GF-D8 (cell line): ENCODE results near the gene DRP2.
"Not testable (repeated sequence)": the region's sequence is repeated elsewhere in the genome, so short reads cannot be mapped to it uniquely, and the experiment has no call there.

ENCODE experiments used
- DNase-seq: peaks from one replicate; lab custom pipeline; 2025; lab: John Stamatoyannopoulos, UW

Gene DRP2, protein sequence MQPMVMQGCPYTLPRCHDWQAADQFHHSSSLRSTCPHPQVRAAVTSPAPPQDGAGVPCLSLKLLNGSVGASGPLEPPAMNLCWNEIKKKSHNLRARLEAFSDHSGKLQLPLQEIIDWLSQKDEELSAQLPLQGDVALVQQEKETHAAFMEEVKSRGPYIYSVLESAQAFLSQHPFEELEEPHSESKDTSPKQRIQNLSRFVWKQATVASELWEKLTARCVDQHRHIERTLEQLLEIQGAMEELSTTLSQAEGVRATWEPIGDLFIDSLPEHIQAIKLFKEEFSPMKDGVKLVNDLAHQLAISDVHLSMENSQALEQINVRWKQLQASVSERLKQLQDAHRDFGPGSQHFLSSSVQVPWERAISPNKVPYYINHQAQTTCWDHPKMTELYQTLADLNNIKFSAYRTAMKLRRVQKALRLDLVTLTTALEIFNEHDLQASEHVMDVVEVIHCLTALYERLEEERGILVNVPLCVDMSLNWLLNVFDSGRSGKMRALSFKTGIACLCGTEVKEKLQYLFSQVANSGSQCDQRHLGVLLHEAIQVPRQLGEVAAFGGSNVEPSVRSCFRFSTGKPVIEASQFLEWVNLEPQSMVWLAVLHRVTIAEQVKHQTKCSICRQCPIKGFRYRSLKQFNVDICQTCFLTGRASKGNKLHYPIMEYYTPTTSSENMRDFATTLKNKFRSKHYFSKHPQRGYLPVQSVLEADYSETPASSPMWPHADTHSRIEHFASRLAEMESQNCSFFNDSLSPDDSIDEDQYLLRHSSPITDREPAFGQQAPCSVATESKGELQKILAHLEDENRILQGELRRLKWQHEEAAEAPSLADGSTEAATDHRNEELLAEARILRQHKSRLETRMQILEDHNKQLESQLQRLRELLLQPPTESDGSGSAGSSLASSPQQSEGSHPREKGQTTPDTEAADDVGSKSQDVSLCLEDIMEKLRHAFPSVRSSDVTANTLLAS

DNA sequence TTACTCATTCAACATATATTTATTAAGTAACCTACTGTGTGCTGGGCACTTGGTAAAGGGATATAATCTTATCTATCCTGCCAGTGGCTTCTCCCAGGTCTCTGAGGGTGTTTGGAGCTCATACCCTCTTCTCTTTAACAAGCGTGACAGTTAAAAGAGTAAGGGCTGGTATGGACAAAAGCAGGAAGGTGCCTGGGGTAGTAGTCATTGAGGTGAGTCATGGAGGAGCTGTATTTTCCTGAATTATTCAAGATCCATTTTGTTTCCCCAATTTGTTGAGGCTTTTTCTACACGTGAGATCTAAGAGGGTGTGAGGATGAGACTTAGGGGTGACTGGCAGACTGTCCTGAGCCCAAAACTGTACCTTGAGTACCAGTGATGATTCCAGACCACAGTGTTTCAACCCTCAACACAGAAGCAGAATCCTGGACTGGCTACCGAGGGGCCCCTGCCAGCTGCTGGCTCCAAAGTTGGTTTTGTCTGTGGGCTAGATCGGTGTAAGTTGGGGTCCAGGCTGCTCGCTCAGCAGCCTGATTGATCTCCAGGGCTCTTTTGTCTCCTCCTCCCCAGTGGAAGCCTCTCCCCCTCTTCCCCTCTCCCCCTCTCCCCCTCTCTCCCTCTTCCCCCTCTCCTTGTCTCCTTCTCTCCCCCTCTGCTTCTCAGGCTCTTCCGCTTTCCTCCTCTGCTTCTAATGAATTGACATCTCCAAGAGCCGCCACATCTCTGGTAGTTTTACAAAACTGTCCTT is at the start of gene DRP2:
DRP2 (plus strand) TSS at position 671 of the 748 bp plus-strand sequence. CDS start 11,862 bp downstream, outside the sequence.
- no peak for DNase-seq

DNA sequence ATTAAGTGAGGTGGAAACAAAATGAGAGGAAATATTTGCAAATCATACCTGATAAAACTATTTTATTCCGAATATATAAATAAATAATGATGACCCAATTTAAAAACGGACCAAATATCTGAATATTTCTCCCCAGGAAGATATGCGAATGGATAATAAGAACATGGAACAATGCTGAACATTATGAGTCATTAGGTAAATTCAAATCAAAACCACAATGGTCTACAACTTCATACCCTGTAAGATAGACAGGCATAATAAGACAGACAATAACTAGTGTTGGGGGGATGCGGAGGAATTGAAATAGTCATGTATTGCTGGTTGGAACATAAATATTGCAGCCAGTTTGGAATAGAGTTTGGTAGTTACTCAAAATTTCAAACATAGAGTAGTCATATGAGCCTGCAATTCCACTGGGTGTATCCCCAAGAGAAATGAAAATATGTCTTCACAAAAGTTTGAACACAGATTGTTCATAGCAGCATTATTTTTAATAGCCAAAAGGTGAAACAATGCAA is 47.6 kb upstream of the DRP2 start:
- no peak for DNase-seq

DNA sequence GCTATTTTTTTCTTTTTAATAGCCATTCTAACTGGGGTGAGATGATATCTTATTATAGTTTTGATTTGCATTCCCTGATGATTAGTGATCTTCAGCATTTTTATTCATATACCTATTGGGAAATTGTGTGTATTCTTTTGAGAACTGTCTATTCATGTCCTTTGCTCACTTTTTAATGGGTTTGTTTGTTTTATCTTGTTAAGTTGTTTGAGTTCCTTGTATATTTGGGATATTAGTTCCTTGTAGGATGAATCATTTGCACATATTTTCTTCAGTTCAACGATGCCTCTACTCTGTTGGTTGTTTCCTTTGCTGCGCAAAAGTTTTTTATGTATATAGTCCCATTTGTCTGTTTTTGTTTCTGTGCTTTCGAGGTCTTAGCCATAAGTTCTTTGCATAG is 43.1 kb upstream of the DRP2 start:
- DNase-seq, result no peak

DNA sequence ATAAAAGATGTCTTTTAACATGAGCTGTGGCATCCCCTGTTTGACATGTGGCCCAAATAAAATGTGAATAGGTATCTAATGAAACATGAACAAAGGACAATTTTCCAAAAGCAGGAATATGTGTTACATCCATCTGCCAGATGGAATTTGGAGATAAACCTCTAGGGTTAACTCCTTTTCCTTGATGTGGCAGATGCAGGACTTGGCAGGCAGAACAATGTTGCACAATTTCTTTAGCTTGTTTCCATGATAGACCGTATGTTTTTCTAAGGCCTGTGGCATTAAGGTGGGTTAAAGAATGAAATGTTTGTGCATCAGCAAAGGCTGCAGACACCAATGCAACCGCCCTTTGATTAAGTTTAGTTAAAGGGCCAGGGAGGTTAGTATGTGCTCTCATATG is 34.7 kb upstream of the DRP2 start:
- DNase-seq, result not testable (repeated sequence)

DNA sequence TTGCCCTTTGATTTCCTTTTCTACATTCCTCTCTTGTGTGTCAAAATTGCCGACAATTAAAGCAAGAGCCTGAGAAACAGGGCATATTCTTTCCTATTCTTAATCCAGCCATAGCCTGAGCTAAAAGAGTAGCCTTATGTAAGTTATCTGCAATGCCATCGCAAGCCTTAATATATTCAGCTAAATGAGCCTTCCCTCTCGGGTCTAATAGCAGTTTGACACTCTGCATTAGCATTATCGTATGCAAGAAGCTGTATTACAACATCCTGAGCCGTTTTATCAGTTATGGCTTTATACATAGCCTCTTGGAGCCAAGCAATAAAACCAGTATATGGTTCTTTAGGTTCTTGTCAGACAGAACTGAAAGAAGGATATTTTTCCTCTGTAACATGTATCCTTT is 31.6 kb upstream of the DRP2 start:
- not testable (repeated sequence) for DNase-seq

DNA sequence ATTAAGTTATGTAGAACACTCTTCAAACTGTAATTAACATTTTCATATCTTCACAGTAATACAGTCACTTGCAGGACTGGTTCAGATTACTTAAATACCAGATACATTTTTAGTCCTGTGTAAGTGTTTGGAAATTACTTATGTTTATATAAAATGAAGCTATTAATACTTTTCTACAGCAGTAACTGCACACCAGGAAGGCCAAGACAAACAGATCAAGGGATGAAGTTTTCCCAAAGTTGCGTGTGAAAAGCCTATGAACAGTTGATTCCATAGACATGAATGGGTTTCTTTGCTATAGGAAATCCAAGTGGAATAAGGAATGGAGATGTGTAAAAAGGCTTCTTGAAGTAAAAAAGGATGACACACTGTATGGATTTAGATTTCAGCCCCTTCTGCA is 28.9 kb upstream of the DRP2 start:
- DNase-seq, result no peak

DNA sequence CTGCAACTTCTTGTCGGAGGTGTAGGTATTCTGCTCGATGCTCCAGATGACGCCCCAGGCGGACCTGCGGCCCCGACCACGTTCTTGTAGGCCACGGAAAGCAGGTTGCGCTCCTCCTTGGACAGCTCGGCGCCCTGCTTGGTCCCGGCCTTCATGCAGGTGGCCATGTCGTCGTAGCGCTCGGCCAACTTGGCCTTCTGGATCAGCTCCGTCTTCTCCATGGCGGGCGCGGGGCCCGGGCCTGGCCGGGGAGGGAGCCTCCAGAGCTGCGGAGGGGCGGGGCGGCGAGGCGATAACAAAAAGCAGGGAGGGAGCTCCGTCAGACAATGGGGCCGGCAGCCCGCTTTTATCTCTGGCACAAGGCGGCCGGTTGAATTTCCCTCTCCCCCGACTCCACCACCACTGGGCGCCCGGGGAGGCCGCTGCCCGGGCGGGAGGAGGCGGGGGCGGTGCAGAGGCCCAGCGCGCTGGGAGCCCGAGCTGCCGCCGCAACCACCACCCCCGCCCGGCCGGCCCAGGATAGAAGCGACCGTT is 28.3 kb upstream of the DRP2 start:
- no peak for DNase-seq

DNA sequence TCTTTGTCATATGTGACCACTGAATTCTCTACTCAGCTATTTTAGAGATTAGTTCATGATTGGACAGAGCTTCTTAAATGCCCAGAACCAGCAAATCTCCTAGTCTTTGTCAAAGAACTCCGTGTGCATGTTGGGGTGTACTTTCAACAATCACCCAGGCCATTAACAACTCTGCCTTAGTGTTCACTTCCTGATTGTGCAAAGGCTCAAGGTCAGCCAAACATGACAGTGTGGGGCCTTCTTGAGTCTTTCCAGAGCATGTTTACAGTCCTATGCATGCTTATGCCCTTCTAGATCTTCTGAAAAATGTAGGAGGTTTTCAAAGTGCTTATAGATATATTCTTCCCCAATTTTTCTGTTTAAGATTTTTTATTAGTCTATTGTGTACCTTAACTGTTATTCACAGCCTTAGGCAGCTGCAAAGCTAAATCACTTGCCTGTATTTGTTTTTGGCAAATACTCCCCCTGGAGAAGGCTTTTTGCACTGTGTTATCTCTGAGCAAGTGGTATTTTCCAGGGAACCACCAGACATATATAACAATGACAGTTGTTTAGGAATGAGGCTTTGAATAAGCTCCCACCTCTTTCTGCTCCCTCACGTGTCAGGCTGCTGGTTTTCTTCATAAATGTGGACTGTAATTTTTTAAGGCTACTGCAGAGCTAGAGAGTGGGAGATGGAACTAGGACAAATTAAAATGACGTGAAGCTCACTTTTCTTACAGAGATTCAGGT is 24.0 kb upstream of the DRP2 start:
- no peak for DNase-seq

DNA sequence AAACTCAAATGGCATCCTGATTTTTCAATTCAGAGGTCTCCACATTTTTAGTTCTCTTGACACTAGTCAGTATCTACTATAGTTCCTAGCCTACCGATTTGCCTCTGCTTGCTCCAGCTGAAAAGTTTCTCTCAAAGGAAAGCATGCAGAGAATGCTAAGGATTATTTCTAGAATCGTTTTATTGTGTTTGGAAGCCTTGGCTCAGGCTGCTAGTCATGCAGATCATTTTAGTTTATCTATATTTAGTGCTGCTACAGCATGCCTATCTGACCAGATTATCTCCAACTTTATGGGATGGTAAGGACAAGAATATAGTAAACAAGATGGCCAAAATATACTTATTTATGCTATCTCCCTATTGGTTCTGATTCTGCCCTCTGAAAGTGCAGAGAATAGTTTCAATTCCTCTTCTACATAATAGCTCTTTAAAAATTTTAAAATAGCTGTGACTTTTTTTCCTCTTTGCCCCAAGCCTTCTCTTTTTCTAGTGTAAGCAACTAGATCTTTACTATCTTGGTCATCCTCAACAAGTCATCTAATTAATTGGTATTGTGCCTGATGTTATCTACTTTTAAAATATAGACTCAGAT is 15.7 kb upstream of the DRP2 start:
- no peak for DNase-seq

DNA sequence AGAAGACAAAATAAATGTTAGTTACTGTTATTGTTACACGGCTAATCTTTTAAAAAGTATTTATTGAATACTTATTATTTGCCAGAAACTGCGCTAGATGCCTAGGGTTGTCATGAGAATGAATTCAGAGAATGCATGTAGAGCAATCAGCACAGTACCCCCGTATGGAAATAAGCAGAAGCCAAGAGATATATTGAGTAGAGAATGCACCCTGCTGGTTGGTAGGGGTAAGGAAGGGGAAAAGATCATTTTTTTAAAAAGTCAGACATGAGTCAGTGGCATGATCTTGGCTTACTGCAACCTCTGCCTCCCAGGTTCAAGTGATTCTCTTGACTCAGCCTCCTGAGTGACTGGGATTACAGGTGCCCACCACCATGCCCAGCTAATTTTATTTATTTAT is 13.1 kb upstream of the DRP2 start:
- DNase-seq, result no peak

DNA sequence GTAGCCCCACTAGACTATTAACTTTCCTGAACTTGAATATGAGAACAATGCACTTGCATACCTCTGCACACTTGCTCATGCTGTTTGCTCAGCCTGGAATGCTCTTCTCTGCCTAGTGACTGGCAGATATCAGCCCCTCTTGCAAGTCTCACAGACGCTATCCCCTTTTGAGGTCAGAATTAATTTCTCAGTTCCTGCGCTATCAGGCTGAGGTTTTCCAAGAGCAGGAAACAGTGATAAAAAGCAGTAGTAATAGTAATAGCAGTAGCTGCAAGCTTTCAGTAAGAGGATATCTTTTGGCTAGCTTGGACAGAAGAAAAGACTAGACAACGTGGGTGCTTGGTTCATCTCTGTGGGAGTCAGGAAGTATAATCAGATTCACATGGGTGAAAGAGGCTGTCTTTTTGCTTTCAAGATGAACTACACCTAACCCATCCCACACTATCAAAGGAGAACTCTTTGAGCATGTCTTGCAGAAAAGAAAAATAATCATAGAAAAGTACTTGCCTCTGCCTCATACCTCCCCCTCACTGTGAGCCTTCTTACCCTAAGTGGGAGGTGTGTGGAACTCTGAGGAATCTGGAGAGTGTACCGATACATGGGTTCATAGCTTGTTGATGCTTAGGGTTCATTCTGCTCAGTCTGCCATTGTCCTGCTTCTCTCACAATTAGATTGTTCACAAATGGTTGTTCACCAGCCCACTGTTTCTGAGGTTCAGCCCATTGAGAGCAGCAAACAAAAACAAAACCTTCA is 11.3 kb upstream of the DRP2 start:
- no peak for DNase-seq

DNA sequence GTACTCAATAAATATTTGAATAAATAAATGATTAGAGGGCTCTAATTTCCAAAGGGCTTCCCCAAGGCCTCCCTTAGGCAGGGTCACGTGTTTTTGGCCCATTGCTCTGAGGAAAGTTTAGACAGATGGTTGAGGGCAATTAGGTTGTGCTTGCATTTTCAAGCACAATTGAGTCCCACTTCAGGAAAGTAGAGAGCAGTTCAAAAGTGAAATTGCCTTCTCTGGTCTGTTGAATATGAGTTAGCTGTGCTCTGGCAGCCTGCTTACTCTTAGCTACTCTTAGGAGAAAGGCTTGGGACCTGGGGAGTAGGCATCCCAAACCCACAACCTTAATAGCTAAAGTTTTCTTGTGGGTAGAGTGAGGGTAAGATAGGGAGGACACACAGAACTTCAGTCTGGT is 9.0 kb upstream of the DRP2 start:
- DNase-seq, result no peak

DNA sequence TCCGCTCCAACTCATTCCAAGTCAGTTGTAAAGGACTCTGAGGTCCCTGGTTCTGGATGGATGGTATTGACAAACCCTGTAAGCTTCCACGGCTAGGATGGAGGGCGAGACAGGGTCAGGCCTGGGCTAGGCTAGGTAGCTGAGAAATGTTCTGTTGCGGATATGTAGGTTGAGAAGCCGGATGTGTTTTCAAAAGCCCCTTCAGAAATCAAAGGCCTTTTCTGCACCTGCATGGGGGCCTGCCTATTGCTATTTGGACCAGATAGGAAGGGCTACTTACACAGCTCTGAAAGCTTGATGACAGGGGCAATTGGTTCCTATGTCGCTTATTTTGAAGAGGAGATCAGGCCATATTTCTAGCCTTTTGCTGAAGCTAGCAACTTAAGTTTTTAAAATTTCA is 1.9 kb upstream of the DRP2 start:
- DNase-seq, result no peak

DNA sequence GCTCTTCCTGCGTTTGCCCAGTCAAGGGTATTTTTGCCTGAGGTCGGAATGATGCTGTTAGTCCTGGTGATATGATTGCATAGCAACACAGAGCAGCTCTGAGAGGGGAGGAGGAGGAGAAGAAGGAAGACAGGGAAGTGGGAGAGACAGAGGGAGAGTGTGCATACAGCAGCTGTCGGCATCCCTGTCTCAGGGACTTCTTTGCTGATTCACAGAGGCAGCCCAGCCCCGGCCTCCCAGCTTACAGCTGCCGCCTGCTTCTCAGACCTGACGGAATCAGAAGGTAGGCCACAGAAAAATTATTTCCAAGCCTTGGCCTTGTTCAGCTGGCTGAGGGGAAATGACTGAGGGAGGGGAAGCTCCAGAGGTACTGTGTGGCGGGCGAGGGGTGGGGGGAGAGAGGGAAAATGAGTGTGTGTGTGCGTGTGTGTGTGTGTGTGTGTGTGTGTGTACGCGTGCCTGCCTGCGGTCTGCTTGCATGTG is 319 bp downstream of the DRP2 start:
- no peak for DNase-seq

DNA sequence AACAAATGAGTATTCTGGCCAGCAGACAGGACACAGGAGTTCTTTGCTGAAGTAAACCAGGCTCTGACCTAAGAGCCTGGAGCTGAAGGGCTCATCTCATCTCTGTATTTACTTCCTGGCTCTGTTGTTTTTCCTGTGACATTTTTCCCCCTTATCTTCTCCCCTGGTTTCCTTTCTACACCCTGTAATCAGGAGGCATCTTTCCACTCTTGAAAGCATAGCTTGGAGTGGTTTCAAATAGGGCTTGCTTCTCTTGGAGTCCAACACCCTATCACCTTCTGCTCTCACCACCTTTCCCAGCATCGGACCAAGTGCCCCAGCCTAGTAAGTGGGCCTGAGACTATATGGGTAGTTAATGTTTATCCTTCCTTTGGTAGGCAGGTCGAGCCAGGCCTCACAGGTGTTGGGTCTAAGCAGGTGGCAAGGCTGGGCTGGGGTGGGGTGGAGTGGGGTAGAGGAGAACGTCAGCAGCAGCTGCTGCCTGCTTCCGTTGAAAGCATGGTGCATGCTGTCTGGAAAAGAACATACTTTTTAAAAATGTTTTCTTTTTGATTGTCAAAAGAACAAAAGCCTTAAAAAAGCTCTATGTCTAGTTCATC is 1.2 kb downstream of the DRP2 start:
- DNase-seq, result no peak

DNA sequence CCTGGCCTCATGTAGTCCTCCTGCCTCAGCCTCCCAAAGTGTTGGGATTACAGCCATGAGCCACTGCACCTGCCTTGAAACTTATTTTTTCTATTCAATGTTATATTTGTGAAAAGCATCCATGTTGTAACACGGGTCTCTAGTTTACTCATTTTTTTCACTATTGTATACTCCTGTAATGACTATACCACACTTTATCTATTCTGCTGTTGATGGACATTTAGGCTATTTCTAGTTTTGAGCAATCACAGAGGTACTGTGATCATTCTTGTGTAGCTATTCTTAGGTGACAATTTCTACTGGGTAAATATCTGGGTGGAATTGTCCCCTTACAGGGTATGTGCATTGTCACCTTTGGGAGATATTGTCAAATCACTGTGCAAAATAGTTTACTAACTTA is 3.6 kb downstream of the DRP2 start:
- DNase-seq, result no peak

DNA sequence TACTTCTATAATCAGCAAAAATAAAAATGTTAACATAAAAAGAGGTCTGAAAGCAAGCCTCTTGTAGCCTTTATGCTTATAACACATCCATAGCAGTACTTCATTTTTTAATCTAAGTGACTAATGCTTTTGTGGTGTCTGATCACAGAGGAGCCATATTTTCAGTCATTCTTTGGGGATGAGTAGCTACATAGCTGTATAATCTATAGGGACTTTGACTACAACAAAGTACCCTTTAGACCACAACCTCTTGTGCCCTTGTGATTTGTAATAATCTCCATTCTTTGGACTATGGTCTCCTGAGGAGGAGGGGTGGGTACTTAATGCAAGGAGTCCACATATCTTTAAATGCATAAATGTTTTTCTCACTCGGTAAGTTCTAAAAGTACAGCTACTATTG is 9.6 kb downstream of the DRP2 start:
- no peak for DNase-seq

DNA sequence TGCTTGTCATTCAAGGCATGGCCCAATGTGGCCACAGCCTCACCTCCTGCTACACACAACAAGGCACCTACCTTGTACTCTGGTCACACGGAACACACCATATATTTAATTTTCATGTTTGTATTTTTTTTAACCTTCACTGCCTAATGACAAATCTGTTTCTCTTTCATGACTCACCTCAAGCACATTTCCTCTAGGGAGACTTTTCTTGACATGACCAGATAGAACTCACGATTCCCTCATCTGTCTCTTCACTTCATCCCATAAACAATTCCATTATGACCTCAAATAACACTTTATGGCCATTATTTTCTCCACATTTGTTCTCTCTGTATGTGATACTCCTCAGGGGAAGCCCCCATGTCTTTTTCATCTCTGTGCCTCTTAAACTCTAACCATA is 11.1 kb downstream of the DRP2 start:
- no peak for DNase-seq

DNA sequence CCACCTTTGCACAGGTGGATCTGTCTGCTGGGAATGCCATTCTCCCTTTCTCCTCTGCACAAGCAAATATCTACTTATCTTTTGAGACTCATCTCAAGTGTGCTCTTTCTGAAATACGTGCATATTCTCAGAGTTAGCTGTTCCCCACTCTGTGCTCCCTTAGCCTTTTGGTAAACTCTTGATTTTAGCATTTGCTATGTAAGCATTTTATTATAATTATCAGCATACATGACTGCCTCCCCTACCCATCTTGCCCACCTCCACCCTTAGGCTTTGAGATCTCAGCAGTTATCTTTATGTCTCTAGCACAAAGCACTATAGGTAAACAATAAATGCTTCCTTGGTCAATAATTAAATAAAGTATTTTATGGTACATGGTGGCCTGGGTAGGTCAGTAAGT is 11.5 kb downstream of the DRP2 start:
- no peak for DNase-seq
